Choroid plexus epithelial cell (primary cell): ENCODE data around the gene OARD1.

ENCODE experiments used
- DNase-seq: peaks from one replicate; pipeline ENCODE4 v3.0.0-alpha.2; 2010; ENCODE audit warnings: low read depth
- H3K4me3 ChIP-seq: 2 replicates; pipeline ENCODE4 v1.5.1; 2011; ENCODE audit warnings: low read depth, mild to moderate bottlenecking, control low read depth, low read length, moderate library complexity
- CTCF ChIP-seq: conservative IDR thresholded peaks from 2 replicates; pipeline ENCODE4 v1.5.1; 2011; ENCODE audit warnings: low read depth, mild to moderate bottlenecking, control low read depth, inconsistent platforms, low read length, moderate library complexity

OARD1 gene

GRCh38 chr6:41014780-41015179, 57.4 kb downstream of the OARD1 start:
- DNase-seq, result no peak
- TF ChIP-seq CTCF, result no peak
- no peak overlapping the region for H3K4me3 ChIP-seq
